H1 (cell line): ENCODE results near the gene DESI1.

Experiments
- ASH2L ChIP-seq: fragments of 200-600, 300-600 bp; sonication (generic); IDR thresholded peaks from one replicate; pipeline ENCODE4 v1.7.1; 2017; ENCODE audit warnings: low read length
- CTCF ChIP-seq, 3 experiments: IDR thresholded peaks; 1 replicate in 2 of 3; 2 replicates in 1 of 3; pipeline versions ENCODE4 v1.5.1 to v1.6.1; 2011; ENCODE audit warnings: low read length in 3 of 3, mild to moderate bottlenecking in 3 of 3, inconsistent platforms in 2 of 3, low read depth in 1 of 3, moderate library complexity in 1 of 3; ENCODE audit not compliant: insufficient read depth in 1 of 3; ENCODE audit errors: control extremely low read depth in 1 of 3
- PHF8 ChIP-seq: fragments of 200-600 bp; sonication (generic); conservative IDR thresholded peaks from 2 replicates; pipeline ENCODE4 v1.7.1; 2012; ENCODE audit warnings: low read depth, mild to moderate bottlenecking, inconsistent platforms, low read length, moderate library complexity

- TF ChIP-seq CTCF (IDR thresholded peaks at IDR 0.05; ENCODE audit: control extremely low read depth in 1 of 3, insufficient read depth in 1 of 3, low read depth in 1 of 3, low read length in 3 of 3), result no peak
- TF ChIP-seq PHF8, result no peak
- no peak for TF ChIP-seq ASH2L
Measured at GRCh38 chr22:41585898-41586297, 34.9 kb downstream of the DESI1 start.
